Small intestine (tissue), 7 donors: ENCODE data around the gene BOC. TPM values are rescaled to one million over a fixed set of nuclear protein-coding genes. Genes with fewer than 3 reads are reported as not detected.

ENCODE experiments used
- DNase-seq, 2 donors: peaks; one replicate each; pipeline versions ENCODE4 v3.0.0 to v3.0.0-alpha.2; 2013
- FAIRE-seq: peaks from 2 replicates; lab custom pipeline; 2012; peaks lifted over from hg19 to GRCh38; lab: Jason Lieb, UNC
- H3K27ac ChIP-seq, 3 donors: one replicate each; pipeline ENCODE4 v1.5.1; 2013; ENCODE audit warnings: low read length in 2 of 3, mild to moderate bottlenecking in 2 of 3, control low read depth in 1 of 3, inconsistent platforms in 1 of 3, low read depth in 1 of 3, moderate library complexity in 1 of 3
- H3K27me3 ChIP-seq, 3 donors: one replicate each; pipeline ENCODE4 v1.6.1; 2013; ENCODE audit warnings: low read length in 3 of 3, inconsistent platforms in 1 of 3; ENCODE audit not compliant: control insufficient read depth in 3 of 3, insufficient read depth in 3 of 3
- H3K36me3 ChIP-seq, 3 donors: one replicate each; pipeline ENCODE4 v1.6.1; 2013; ENCODE audit warnings: low read length in 3 of 3, inconsistent platforms in 1 of 3, low read depth in 1 of 3, mild to moderate bottlenecking in 1 of 3, moderate library complexity in 1 of 3; ENCODE audit not compliant: control insufficient read depth in 3 of 3, insufficient read depth in 2 of 3
- H3K4me1 ChIP-seq, 3 donors: one replicate each; pipeline ENCODE4 v1.6.1; 2013; ENCODE audit warnings: low read length in 2 of 3, inconsistent platforms in 1 of 3, low read depth in 1 of 3, mild to moderate bottlenecking in 1 of 3, moderate library complexity in 1 of 3; ENCODE audit not compliant: control insufficient read depth in 3 of 3, insufficient read depth in 2 of 3
- H3K4me3 ChIP-seq, 3 donors: one replicate each; pipeline ENCODE4 v1.5.1; 2013; ENCODE audit warnings: low read length in 3 of 3, control low read depth in 1 of 3, inconsistent platforms in 1 of 3, low read depth in 1 of 3, mild to moderate bottlenecking in 1 of 3, moderate library complexity in 1 of 3
- H3K9me3 ChIP-seq, 2 donors: one replicate each; pipeline ENCODE4 v1.6.1; 2013; ENCODE audit warnings: low read depth in 1 of 2, low read length in 1 of 2; ENCODE audit not compliant: control insufficient read depth in 2 of 2, insufficient read depth in 1 of 2
- WGBS, 3 donors: extraction: QIAGEN DNeasy Blood & Tissue Kit; methylation state at CpG; one replicate each; pipeline ENCODE4 v1.1.7; 2013; 5-methylcytosine and 5-hydroxymethylcytosine counted together
- polyA plus RNA-seq, 4 donors: library from polyadenylated mRNA; stranded (reverse) in 3 of 4; unstranded in 1 of 4; fragments of 200-250 nt in 3 of 4; fragments of 120-200 nt in 1 of 4; gene quantifications; one replicate each; pipeline versions ENCODE4 v1.2.1 to v1.2.3, GENCODE V29; 2013
- donor health status: healthy with polysubstance abuse.
- donor health status: control.
- donor health status: control.
- donor health status: Bipolar disorder and iron deficiency.
- donor health status: healthy.

The BOC gene
- polyA plus RNA-seq, 4 donors = 0.22 to 4.6 (median 2.9) TPM

- H3K9me3 ChIP-seq = no peaks in the 10 kb centered on the region
- FAIRE-seq (no peak), DNase-seq (no peak)
- H3K27ac ChIP-seq = no peak overlapping the region
- no peak overlapping the region for H3K4me3 ChIP-seq
- peaks cover 0 to 4% (median 0%) of the 10 kb centered on the region in 3 donors for H3K36me3 ChIP-seq
- 55 to 70% (median 69%) methylated on average over 18 of the region's 18 CpGs for WGBS, 3 donors
- no peaks in the 10 kb centered on the region for H3K4me1 ChIP-seq
- peaks cover 0 to 25% (median 0%) of the 10 kb centered on the region in 3 donors for H3K27me3 ChIP-seq
These were observed 12.3 kb downstream of the BOC start for GRCh38 chr3:113223475-113224281.

- 48 to 81% (median 77%) methylated on average over 2 of the region's 2 CpGs for WGBS, 3 donors
- Histone ChIP-seq H3K4me1 (no peaks in the 10 kb centered on the region), H3K27ac (no peak overlapping the region), H3K4me3 (no peak overlapping the region), H3K9me3 (no peaks in the 10 kb centered on the region), H3K36me3 (peaks cover 0 to 8% (median 0%) of the 10 kb centered on the region in 3 donors), H3K27me3 (peaks cover 0 to 23% (median 0%) of the 10 kb centered on the region in 3 donors)
- DNase-seq = no peak
- FAIRE-seq = no peak
These were observed 13.9 kb downstream of the BOC start for GRCh38 chr3:113225286-113225685.

GRCh38 chr3:113226491-113226890, 15.1 kb downstream of the BOC start:
- H3K27me3 ChIP-seq = peaks cover 0 to 20% (median 0%) of the 10 kb centered on the region in 3 donors
- peaks cover 0 to 6% (median 0%) of the 10 kb centered on the region in 3 donors for H3K36me3 ChIP-seq
- no peak overlapping the region for H3K4me3 ChIP-seq
- no peaks in the 10 kb centered on the region for H3K9me3 ChIP-seq
- FAIRE-seq (no peak), DNase-seq (no peak)
- no peaks in the 10 kb centered on the region for H3K4me1 ChIP-seq
- WGBS, 3 donors = 83 to 91% (median 85%) methylated on average over 3 of the region's 3 CpGs
- no peak overlapping the region for H3K27ac ChIP-seq

- H3K36me3 ChIP-seq = peaks cover 0 to 6% (median 0%) of the 10 kb centered on the region in 3 donors
- no peaks in the 10 kb centered on the region for H3K4me1 ChIP-seq
- FAIRE-seq (no peak), DNase-seq (no peak)
- H3K9me3 ChIP-seq = no peaks in the 10 kb centered on the region
- H3K4me3 ChIP-seq = no peak overlapping the region
- 88 to 100% (median 100%) methylated on average over 1 of the region's 1 CpG for WGBS, 3 donors
- H3K27ac ChIP-seq = no peak overlapping the region
- peaks cover 0 to 17% (median 0%) of the 10 kb centered on the region in 3 donors for H3K27me3 ChIP-seq
These were observed 15.8 kb downstream of the BOC start for GRCh38 chr3:113227146-113227545.

- peaks cover 0 to 10% (median 0%) of the 10 kb centered on the region in 3 donors for H3K27me3 ChIP-seq
- WGBS, 3 donors = 56 to 61% (median 60%) methylated on average over 6 of the region's 6 CpGs
- H3K36me3 ChIP-seq = peaks cover 0 to 6% (median 0%) of the 10 kb centered on the region in 3 donors
- no peaks in the 10 kb centered on the region for H3K9me3 ChIP-seq
- DNase-seq = no peak
- H3K27ac ChIP-seq = no peak overlapping the region
- H3K4me1 ChIP-seq = no peaks in the 10 kb centered on the region
- H3K4me3 ChIP-seq = no peak overlapping the region
- no peak for FAIRE-seq
These were observed 17.3 kb downstream of the BOC start for GRCh38 chr3:113228498-113229286.

- FAIRE-seq (no peak), DNase-seq (no peak)
- H3K36me3 ChIP-seq = peaks cover 0 to 3% (median 0%) of the 10 kb centered on the region in 3 donors
- H3K4me1 ChIP-seq = no peaks in the 10 kb centered on the region
- H3K27me3 ChIP-seq = peaks cover 0 to under 1% (median 0%) of the 10 kb centered on the region in 3 donors
- no peak overlapping the region for H3K4me3 ChIP-seq
- WGBS, 3 donors = 70 to 89% (median 86%) methylated on average over 1 of the region's 1 CpG
- no peaks in the 10 kb centered on the region for H3K9me3 ChIP-seq
- no peak overlapping the region for H3K27ac ChIP-seq
These were observed 20.0 kb downstream of the BOC start for GRCh38 chr3:113231391-113231790.

- H3K27me3 ChIP-seq = no peaks in the 10 kb centered on the region
- 8 to 23% (median 12%) methylated on average over 1 of the region's 1 CpG for WGBS, 3 donors
- DNase-seq (no peak), FAIRE-seq (no peak)
- H3K9me3 ChIP-seq = no peaks in the 10 kb centered on the region
- no peak overlapping the region for H3K4me3 ChIP-seq
- H3K4me1 ChIP-seq = no peaks in the 10 kb centered on the region
- H3K36me3 ChIP-seq = peaks cover 0 to 3% (median 0%) of the 10 kb centered on the region in 3 donors
- H3K27ac ChIP-seq = no peak overlapping the region
These were observed 20.5 kb downstream of the BOC start for GRCh38 chr3:113231827-113232253.

- DNase-seq (no peak), FAIRE-seq (no peak)
- H3K9me3 ChIP-seq = no peaks in the 10 kb centered on the region
- H3K27ac ChIP-seq = no peak overlapping the region
- no peak overlapping the region for H3K4me3 ChIP-seq
- H3K36me3 ChIP-seq = peaks cover 0 to 3% (median 0%) of the 10 kb centered on the region in 3 donors
- H3K4me1 ChIP-seq = no peaks in the 10 kb centered on the region
- WGBS, 3 donors = 43 to 67% (median 49%) methylated on average over 2 of the region's 2 CpGs
- no peaks in the 10 kb centered on the region for H3K27me3 ChIP-seq
These were observed 21.0 kb downstream of the BOC start for GRCh38 chr3:113232342-113232741.
